RCC 7860 (cell line): ENCODE data around the gene SYT1.
"Not testable (repeated sequence)": the region's sequence is repeated elsewhere in the genome, so short reads cannot be mapped to it uniquely, and the experiment has no call there.

Experiments
- DNase-seq: peaks from one replicate; pipeline ENCODE4 v3.0.0-alpha.2; 2015; ENCODE audit warnings: low spot score
- FAIRE-seq: peaks from 2 replicates; lab custom pipeline; 2012; peaks lifted over from hg19 to GRCh38; lab: Jason Lieb, UNC

Gene SYT1

GRCh38 chr12:78864403-78864869, at the start of gene SYT1:
TSS of gene SYT1 (plus strand) at chr12:78864774.
- DNase-seq = peak; percentile 47

GRCh38 chr12:78818487-78818886, 46.1 kb upstream of the SYT1 start:
- no peak for FAIRE-seq
- DNase-seq = no peak

More at GRCh38 chr12:78864403-78864869, at the start of gene SYT1:
- no peak for FAIRE-seq

- FAIRE-seq (no peak), DNase-seq (no peak)
Observed at GRCh38 chr12:78820946-78821345, 43.6 kb upstream of the SYT1 start.

GRCh38 chr12:78824918-78825317, 39.7 kb upstream of the SYT1 start:
- DNase-seq (no peak), FAIRE-seq (no peak)

GRCh38 chr12:78829690-78830089, 34.9 kb upstream of the SYT1 start:
- no peak for FAIRE-seq

GRCh38 chr12:78835493-78835892, 29.1 kb upstream of the SYT1 start:
- DNase-seq = no peak
- no peak for FAIRE-seq

More at GRCh38 chr12:78829690-78830089, 34.9 kb upstream of the SYT1 start:
- no peak for DNase-seq

GRCh38 chr12:78840518-78841019, 24.0 kb upstream of the SYT1 start:
- FAIRE-seq, DNase-seq: not testable (repeated sequence)

- FAIRE-seq = no peak
Observed at GRCh38 chr12:78853231-78853630, 11.3 kb upstream of the SYT1 start.

GRCh38 chr12:78863482-78864402, 832 bp upstream of the SYT1 start:
- DNase-seq (peak; percentile 10), FAIRE-seq (no peak)

More at GRCh38 chr12:78853231-78853630, 11.3 kb upstream of the SYT1 start:
- DNase-seq = no peak

- no peak for FAIRE-seq
- DNase-seq = no peak
Observed at GRCh38 chr12:78864870-78865463, 393 bp downstream of the SYT1 start.

GRCh38 chr12:78865516-78865915, 942 bp downstream of the SYT1 start:
- FAIRE-seq (no peak), DNase-seq (no peak)

GRCh38 chr12:78866518-78866917, 1.9 kb downstream of the SYT1 start:
- FAIRE-seq (no peak), DNase-seq (no peak)

GRCh38 chr12:78870539-78870938, 6.0 kb downstream of the SYT1 start:
- FAIRE-seq = no peak
- no peak for DNase-seq

GRCh38 chr12:78871566-78871965, 7.0 kb downstream of the SYT1 start:
- FAIRE-seq (no peak), DNase-seq (no peak)

GRCh38 chr12:78878459-78878858, 13.9 kb downstream of the SYT1 start:
- FAIRE-seq = no peak
- no peak for DNase-seq

- no peak for FAIRE-seq
- DNase-seq = no peak
Observed at GRCh38 chr12:78878866-78879265, 14.3 kb downstream of the SYT1 start.

- no peak for FAIRE-seq
- DNase-seq = no peak
Observed at GRCh38 chr12:78880078-78880477, 15.5 kb downstream of the SYT1 start.

GRCh38 chr12:78881685-78882084, 17.1 kb downstream of the SYT1 start:
- no peak for DNase-seq
- FAIRE-seq = no peak

GRCh38 chr12:78885466-78885865, 20.9 kb downstream of the SYT1 start:
- FAIRE-seq (no peak), DNase-seq (no peak)

GRCh38 chr12:78886719-78887407, 22.3 kb downstream of the SYT1 start:
- peak; percentile 85 for FAIRE-seq
- DNase-seq = peak; percentile 66

- FAIRE-seq = no peak
Observed at GRCh38 chr12:78887444-78887843, 22.9 kb downstream of the SYT1 start.

More at GRCh38 chr12:78887444-78887843, 22.9 kb downstream of the SYT1 start:
- no peak for DNase-seq
